ENCODE measurements around the gene PCDH9.

The PCDH9 gene

GRCh38 chr13:67023130-67023876, 206.8 kb downstream of the PCDH9 start:
- no peak for DNase-seq

GRCh38 chr13:67018775-67019174, 211.4 kb downstream of the PCDH9 start:
- no peak for DNase-seq

GRCh38 chr13:67017276-67017675, 212.9 kb downstream of the PCDH9 start:
- DNase-seq = no peak

- DNase-seq = no peak
These were observed 214.0 kb downstream of the PCDH9 start for GRCh38 chr13:67015976-67016600.

- no peak for DNase-seq
These were observed 215.7 kb downstream of the PCDH9 start for GRCh38 chr13:67014399-67014798.

- no peak for DNase-seq
These were observed 216.4 kb downstream of the PCDH9 start for GRCh38 chr13:67013709-67014108.

- DNase-seq = no peak
These were observed 222.0 kb downstream of the PCDH9 start for GRCh38 chr13:67008075-67008668.

GRCh38 chr13:67004511-67004910, 225.6 kb downstream of the PCDH9 start:
- DNase-seq = no peak

- no peak for DNase-seq
These were observed 226.4 kb downstream of the PCDH9 start for GRCh38 chr13:67003743-67004142.

GRCh38 chr13:67001363-67001762, 228.8 kb downstream of the PCDH9 start:
- DNase-seq = no peak

- DNase-seq = no peak
These were observed 233.6 kb downstream of the PCDH9 start for GRCh38 chr13:66996503-66996902.

- DNase-seq = no peak
These were observed 234.9 kb downstream of the PCDH9 start for GRCh38 chr13:66995203-66995611.

- DNase-seq = no peak
These were observed 235.5 kb downstream of the PCDH9 start for GRCh38 chr13:66994517-66995202.

- DNase-seq = peak; percentile 21 to 61 (median 39)
These were observed 236.0 kb downstream of the PCDH9 start for GRCh38 chr13:66994097-66994496.

- no peak for DNase-seq
These were observed 237.4 kb downstream of the PCDH9 start for GRCh38 chr13:66992719-66993118.

- no peak for DNase-seq
These were observed 238.0 kb downstream of the PCDH9 start for GRCh38 chr13:66992183-66992582.

- DNase-seq = no peak
These were observed 245.9 kb downstream of the PCDH9 start for GRCh38 chr13:66984241-66984640.

GRCh38 chr13:66981912-66982311, 248.2 kb downstream of the PCDH9 start:
- no peak for DNase-seq

- DNase-seq = no peak
These were observed 253.0 kb downstream of the PCDH9 start for GRCh38 chr13:66977161-66977560.

- DNase-seq = no peak
These were observed 255.2 kb downstream of the PCDH9 start for GRCh38 chr13:66974889-66975288.

GRCh38 chr13:66974174-66974573, 256.0 kb downstream of the PCDH9 start:
- no peak for DNase-seq

- no peak for DNase-seq
These were observed 257.5 kb downstream of the PCDH9 start for GRCh38 chr13:66972659-66973058.

GRCh38 chr13:66971004-66971403, 259.1 kb downstream of the PCDH9 start:
- no peak for DNase-seq
